Liver (tissue), 9 donors: ENCODE data around the gene ASMTL. TPM values are rescaled to one million over a fixed set of nuclear protein-coding genes. Genes with fewer than 3 reads are reported as not detected.
"Not testable (repeated sequence)": the region's sequence is repeated elsewhere in the genome, so short reads cannot be mapped to it uniquely, and the experiment has no call there.

ENCODE experiments used
- DNase-seq: peaks from one replicate; pipeline ENCODE4 v3.0.0-alpha.2; 2017; ENCODE audit warnings: low spot score
- H3K27ac ChIP-seq, 2 donors: one replicate each; pipeline ENCODE4 v1.7.0; 2013; ENCODE audit warnings: inconsistent platforms in 2 of 2, low read length in 2 of 2, control low read depth in 1 of 2, low read depth in 1 of 2, mild to moderate bottlenecking in 1 of 2
- H3K27me3 ChIP-seq, 4 donors: one replicate each; pipeline versions ENCODE4 v1.6.1 to v1.7.0; 2013; ENCODE audit warnings: low read length in 3 of 4, inconsistent platforms in 1 of 4, mild to moderate bottlenecking in 1 of 4, moderate library complexity in 1 of 4; ENCODE audit not compliant: control insufficient read depth in 4 of 4, insufficient read depth in 4 of 4
- H3K36me3 ChIP-seq, 4 donors: one replicate each; pipeline versions ENCODE4 v1.6.1 to v1.7.0; 2013; ENCODE audit warnings: low read length in 3 of 4, mild to moderate bottlenecking in 3 of 4, low read depth in 1 of 4, moderate library complexity in 1 of 4; ENCODE audit not compliant: control insufficient read depth in 4 of 4, insufficient read depth in 3 of 4
- H3K4me1 ChIP-seq, 4 donors: one replicate each; pipeline versions ENCODE4 v1.6.1 to v1.7.0; 2013; ENCODE audit warnings: low read length in 3 of 4, mild to moderate bottlenecking in 3 of 4, moderate library complexity in 1 of 4; ENCODE audit not compliant: control insufficient read depth in 4 of 4, insufficient read depth in 4 of 4
- H3K4me3 ChIP-seq, 3 donors: one replicate each; pipeline versions ENCODE4 v1.6.1 to v1.7.0; 2013; ENCODE audit warnings: low read length in 3 of 3, control low read depth in 1 of 3, low read depth in 1 of 3, mild to moderate bottlenecking in 1 of 3
- H3K9ac ChIP-seq, 2 donors: one replicate each; pipeline ENCODE4 v1.7.0; 2013; ENCODE audit warnings: low read length in 2 of 2, mild to moderate bottlenecking in 2 of 2, moderate library complexity in 2 of 2, control low read depth in 1 of 2, low read depth in 1 of 2
- H3K9me3 ChIP-seq, 4 donors: one replicate each; pipeline versions ENCODE4 v1.6.1 to v1.7.0; 2013; ENCODE audit warnings: low read length in 3 of 4; ENCODE audit not compliant: control insufficient read depth in 4 of 4
- ATF3 ChIP-seq: IDR thresholded peaks from 2 replicates; pipeline ENCODE4 v1.6.1; 2016; ENCODE audit warnings: antibody characterized with exemption
- EGR1 ChIP-seq, 2 donors: IDR thresholded peaks; 2 replicates each; pipeline ENCODE4 v1.6.1; 2016 to 2018; ENCODE audit warnings: antibody characterized with exemption in 2 of 2, low read depth in 2 of 2
- FOXA1 ChIP-seq: IDR thresholded peaks from 2 replicates; pipeline ENCODE4 v1.6.1; 2016; ENCODE audit warnings: antibody characterized with exemption
- FOXA2 ChIP-seq: IDR thresholded peaks from 2 replicates; pipeline ENCODE4 v1.6.1; 2016; ENCODE audit warnings: antibody characterized with exemption
- GABPA ChIP-seq, 2 donors: IDR thresholded peaks in 1 of 2; conservative IDR thresholded peaks in 1 of 2; 2 replicates each; pipeline ENCODE4 v1.6.1; 2016; ENCODE audit warnings: antibody characterized with exemption in 2 of 2, mild to moderate bottlenecking in 1 of 2, moderate library complexity in 1 of 2
- HNF4A ChIP-seq, 2 donors: conservative IDR thresholded peaks; 2 replicates each; pipeline ENCODE4 v1.6.1; 2016; ENCODE audit warnings: antibody characterized with exemption in 2 of 2, mild to moderate bottlenecking in 2 of 2
- HNF4G ChIP-seq: IDR thresholded peaks from 2 replicates; pipeline ENCODE4 v1.6.1; 2016; ENCODE audit warnings: antibody characterized with exemption
- JUND ChIP-seq, 2 donors: IDR thresholded peaks; 2 replicates each; pipeline ENCODE4 v1.6.1; 2016; ENCODE audit warnings: antibody characterized with exemption in 2 of 2
- RAD21 ChIP-seq, 2 donors: IDR thresholded peaks; 2 replicates each; pipeline ENCODE4 v1.6.1; 2016; ENCODE audit warnings: antibody characterized with exemption in 2 of 2, mild to moderate bottlenecking in 2 of 2
- RXRA ChIP-seq, 2 donors: IDR thresholded peaks; 2 replicates each; pipeline ENCODE4 v1.6.1; 2017 to 2018; ENCODE audit warnings: antibody characterized with exemption in 2 of 2, mild to moderate bottlenecking in 1 of 2
- SP1 ChIP-seq: IDR thresholded peaks from 2 replicates; pipeline ENCODE4 v1.6.1; 2018; ENCODE audit warnings: antibody characterized with exemption, mild to moderate bottlenecking
- TAF1 ChIP-seq: conservative IDR thresholded peaks from 2 replicates; pipeline ENCODE4 v1.6.1; 2016; ENCODE audit warnings: antibody characterized with exemption, mild to moderate bottlenecking
- YY1 ChIP-seq: IDR thresholded peaks from 2 replicates; pipeline ENCODE4 v1.6.1; 2016; ENCODE audit warnings: antibody characterized with exemption, mild to moderate bottlenecking
- ZBTB33 ChIP-seq: IDR thresholded peaks from 2 replicates; pipeline ENCODE4 v1.6.1; 2016; ENCODE audit warnings: antibody characterized with exemption
- WGBS: extraction: QIAGEN DNeasy Blood & Tissue Kit; methylation state at CpG from one replicate; pipeline ENCODE4 v1.1.7; 2013; 5-methylcytosine and 5-hydroxymethylcytosine counted together
- polyA plus RNA-seq, 2 donors: library from polyadenylated mRNA; stranded (reverse) in 1 of 2; unstranded in 1 of 2; fragments of 200-250 nt in 1 of 2; fragments of >200 nt in 1 of 2; fragmentation: Nextera tagmentation in 1 of 2; extraction: Ambion mirVana in 1 of 2; gene quantifications; one replicate each; pipeline versions ENCODE4 v1.2.1 to v1.2.3, GENCODE V29; 2013 to 2015
- total RNA-seq, 2 donors: library from RNA; depleted of rRNA; stranded (reverse); fragments of >200 nt; gene quantifications; one replicate each; pipeline ENCODE4 v1.2.3, GENCODE V29; 2014
- TF ChIP-seq, protein P1 (sequence below): fragments of 150-350 bp; IDR thresholded peaks from 2 replicates; pipeline ENCODE4 v1.5.1; 2017; ENCODE audit warnings: improper control_type of control experiment, low read depth, low read length; ENCODE audit not compliant: missing input control
- TF ChIP-seq, protein P2 (sequence below): IDR thresholded peaks from 2 replicates; pipeline ENCODE4 v1.6.1; 2016; ENCODE audit warnings: antibody characterized with exemption, mild to moderate bottlenecking
- TF ChIP-seq, protein P3 (sequence below): IDR thresholded peaks from 2 replicates; pipeline ENCODE4 v1.6.1; 2016; ENCODE audit warnings: antibody characterized with exemption
- donor health status: healthy.
- donor health status: healthy.
- donor health status: healthy.
- donor health status: healthy.
- donor health status: healthy.

ASMTL gene
- total and polyA plus RNA-seq, 4 donors, result 10.3 to 18.9 (median 11.6) TPM

DNA sequence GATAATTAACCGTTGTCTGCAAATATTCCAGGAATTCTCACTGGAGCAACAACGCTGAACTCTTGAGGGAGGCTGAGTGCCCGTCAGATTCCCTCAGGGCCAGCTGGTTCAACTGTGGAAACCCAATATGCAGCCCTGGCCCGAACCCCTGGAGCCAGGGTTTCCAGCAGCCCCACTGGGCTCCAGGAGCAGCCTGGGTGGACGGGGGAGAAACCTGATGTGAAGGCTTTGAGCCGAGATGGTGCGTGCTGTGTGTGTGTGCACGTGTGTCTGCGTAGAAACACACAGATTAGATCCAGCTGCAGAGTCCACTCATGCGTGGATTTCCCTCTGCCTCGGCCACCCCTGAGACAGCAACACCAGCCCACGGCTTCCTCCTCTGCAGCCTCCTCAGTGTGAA, 41.4 kb downstream of the ASMTL start:
- Histone ChIP-seq H3K9ac (no peak overlapping the region), H3K27me3 (no peaks in the 10 kb centered on the region), H3K27ac (no peak overlapping the region), H3K9me3 (no peaks in the 10 kb centered on the region), H3K4me3 (no peak overlapping the region), H3K36me3 (peaks cover 18 to 49% (median 35%) of the 10 kb centered on the region in 4 donors), H3K4me1 (no peaks in the 10 kb centered on the region)
- DNase-seq, result no peak
- no peak for TF ChIP-seq HNF4G
- no peak for TF ChIP-seq JUND (IDR thresholded peaks at IDR 0.05)
- no peak for TF ChIP-seq GABPA (IDR thresholded peaks at IDR 0.05 in 1 of 2, conservative IDR thresholded peaks at IDR 0.05 in 1 of 2)
- TF ChIP-seq, protein P1, sequence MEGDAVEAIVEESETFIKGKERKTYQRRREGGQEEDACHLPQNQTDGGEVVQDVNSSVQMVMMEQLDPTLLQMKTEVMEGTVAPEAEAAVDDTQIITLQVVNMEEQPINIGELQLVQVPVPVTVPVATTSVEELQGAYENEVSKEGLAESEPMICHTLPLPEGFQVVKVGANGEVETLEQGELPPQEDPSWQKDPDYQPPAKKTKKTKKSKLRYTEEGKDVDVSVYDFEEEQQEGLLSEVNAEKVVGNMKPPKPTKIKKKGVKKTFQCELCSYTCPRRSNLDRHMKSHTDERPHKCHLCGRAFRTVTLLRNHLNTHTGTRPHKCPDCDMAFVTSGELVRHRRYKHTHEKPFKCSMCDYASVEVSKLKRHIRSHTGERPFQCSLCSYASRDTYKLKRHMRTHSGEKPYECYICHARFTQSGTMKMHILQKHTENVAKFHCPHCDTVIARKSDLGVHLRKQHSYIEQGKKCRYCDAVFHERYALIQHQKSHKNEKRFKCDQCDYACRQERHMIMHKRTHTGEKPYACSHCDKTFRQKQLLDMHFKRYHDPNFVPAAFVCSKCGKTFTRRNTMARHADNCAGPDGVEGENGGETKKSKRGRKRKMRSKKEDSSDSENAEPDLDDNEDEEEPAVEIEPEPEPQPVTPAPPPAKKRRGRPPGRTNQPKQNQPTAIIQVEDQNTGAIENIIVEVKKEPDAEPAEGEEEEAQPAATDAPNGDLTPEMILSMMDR, result no peak
- TF ChIP-seq FOXA1, result no peak
- TF ChIP-seq SP1, result no peak
- TF ChIP-seq HNF4A (conservative IDR thresholded peaks at IDR 0.05), result no peak
- TF ChIP-seq TAF1, result no peak
- TF ChIP-seq FOXA2, result no peak
- TF ChIP-seq, protein P2, sequence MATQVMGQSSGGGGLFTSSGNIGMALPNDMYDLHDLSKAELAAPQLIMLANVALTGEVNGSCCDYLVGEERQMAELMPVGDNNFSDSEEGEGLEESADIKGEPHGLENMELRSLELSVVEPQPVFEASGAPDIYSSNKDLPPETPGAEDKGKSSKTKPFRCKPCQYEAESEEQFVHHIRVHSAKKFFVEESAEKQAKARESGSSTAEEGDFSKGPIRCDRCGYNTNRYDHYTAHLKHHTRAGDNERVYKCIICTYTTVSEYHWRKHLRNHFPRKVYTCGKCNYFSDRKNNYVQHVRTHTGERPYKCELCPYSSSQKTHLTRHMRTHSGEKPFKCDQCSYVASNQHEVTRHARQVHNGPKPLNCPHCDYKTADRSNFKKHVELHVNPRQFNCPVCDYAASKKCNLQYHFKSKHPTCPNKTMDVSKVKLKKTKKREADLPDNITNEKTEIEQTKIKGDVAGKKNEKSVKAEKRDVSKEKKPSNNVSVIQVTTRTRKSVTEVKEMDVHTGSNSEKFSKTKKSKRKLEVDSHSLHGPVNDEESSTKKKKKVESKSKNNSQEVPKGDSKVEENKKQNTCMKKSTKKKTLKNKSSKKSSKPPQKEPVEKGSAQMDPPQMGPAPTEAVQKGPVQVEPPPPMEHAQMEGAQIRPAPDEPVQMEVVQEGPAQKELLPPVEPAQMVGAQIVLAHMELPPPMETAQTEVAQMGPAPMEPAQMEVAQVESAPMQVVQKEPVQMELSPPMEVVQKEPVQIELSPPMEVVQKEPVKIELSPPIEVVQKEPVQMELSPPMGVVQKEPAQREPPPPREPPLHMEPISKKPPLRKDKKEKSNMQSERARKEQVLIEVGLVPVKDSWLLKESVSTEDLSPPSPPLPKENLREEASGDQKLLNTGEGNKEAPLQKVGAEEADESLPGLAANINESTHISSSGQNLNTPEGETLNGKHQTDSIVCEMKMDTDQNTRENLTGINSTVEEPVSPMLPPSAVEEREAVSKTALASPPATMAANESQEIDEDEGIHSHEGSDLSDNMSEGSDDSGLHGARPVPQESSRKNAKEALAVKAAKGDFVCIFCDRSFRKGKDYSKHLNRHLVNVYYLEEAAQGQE, result no peak
- TF ChIP-seq RXRA (IDR thresholded peaks at IDR 0.05), result no peak
- TF ChIP-seq, protein P3, sequence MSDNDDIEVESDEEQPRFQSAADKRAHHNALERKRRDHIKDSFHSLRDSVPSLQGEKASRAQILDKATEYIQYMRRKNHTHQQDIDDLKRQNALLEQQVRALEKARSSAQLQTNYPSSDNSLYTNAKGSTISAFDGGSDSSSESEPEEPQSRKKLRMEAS, result no peak
- 94% methylated on average over 12 of the region's 12 CpGs for WGBS

DNA sequence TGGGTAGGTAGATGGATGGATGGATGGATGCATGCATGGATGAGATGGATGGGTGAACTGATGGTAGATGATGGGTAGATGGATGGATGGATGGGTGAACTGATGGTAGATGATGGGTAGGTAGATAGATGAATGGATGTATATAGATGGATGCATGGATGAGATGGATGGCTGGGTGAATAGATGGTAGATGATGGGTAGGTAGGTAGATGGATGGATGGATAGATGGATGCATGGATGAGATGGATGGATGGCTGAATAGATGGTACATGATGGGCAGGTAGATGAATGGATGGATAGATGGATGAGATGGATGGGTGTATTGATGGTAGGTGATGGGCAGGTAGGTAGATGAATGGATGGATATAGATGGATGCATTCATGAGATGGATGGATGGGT, 45.7 kb downstream of the ASMTL start:
- no peaks in the 10 kb centered on the region for H3K4me1 ChIP-seq
- no peak overlapping the region for H3K9ac ChIP-seq
- DNase-seq, result no peak
- no peaks in the 10 kb centered on the region for H3K27me3 ChIP-seq
- TF ChIP-seq ATF3 (no peak), TAF1 (no peak), FOXA1 (no peak), ZBTB33 (no peak), GABPA (IDR thresholded peaks at IDR 0.05 in 1 of 2, conservative IDR thresholded peaks at IDR 0.05 in 1 of 2) (no peak), SP1 (no peak), HNF4A (conservative IDR thresholded peaks at IDR 0.05) (no peak), RAD21 (IDR thresholded peaks at IDR 0.05) (no peak), YY1 (no peak), FOXA2 (no peak), EGR1 (IDR thresholded peaks at IDR 0.05; ENCODE audit: low read depth in 2 of 2) (no peak), RXRA (IDR thresholded peaks at IDR 0.05) (no peak), JUND (IDR thresholded peaks at IDR 0.05) (no peak), HNF4G (no peak)
- TF ChIP-seq, protein P1, result no peak
- TF ChIP-seq, protein P3, result no peak
- H3K27ac ChIP-seq, result no peak overlapping the region
- peaks cover 8 to 63% (median 45%) of the 10 kb centered on the region in 4 donors for H3K36me3 ChIP-seq
- no peak overlapping the region for H3K4me3 ChIP-seq
- H3K9me3 ChIP-seq, result no peaks in the 10 kb centered on the region

DNA sequence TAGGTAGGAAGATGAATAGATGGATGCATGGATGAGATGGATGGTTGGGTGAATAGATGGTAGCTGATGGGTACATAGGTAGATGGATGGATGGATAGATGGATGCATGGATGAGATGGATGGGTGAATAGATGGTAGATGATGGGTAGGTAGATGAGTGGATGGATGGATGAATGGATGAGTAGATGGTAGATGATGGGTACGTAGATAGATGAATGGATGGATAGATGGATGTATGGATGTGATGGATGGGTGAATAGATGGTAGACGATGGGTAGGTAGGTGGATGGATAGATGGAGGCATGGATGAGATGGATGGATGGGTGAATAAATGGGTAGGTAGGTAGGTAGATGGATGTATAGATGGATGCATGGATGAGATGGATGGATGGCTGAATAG, 46.9 kb downstream of the ASMTL start:
- H3K36me3 ChIP-seq, result peaks cover 6 to 64% (median 42%) of the 10 kb centered on the region in 4 donors
- DNase-seq, H3K4me1 ChIP-seq, H3K27me3 ChIP-seq, H3K4me3 ChIP-seq, H3K9me3 ChIP-seq, H3K9ac ChIP-seq, H3K27ac ChIP-seq: not testable (repeated sequence)
- WGBS, result 100% methylated on average over 2 of the region's 2 CpGs
